Measurements from ENCODE around the gene IGSF9.

Gene IGSF9

DNA sequence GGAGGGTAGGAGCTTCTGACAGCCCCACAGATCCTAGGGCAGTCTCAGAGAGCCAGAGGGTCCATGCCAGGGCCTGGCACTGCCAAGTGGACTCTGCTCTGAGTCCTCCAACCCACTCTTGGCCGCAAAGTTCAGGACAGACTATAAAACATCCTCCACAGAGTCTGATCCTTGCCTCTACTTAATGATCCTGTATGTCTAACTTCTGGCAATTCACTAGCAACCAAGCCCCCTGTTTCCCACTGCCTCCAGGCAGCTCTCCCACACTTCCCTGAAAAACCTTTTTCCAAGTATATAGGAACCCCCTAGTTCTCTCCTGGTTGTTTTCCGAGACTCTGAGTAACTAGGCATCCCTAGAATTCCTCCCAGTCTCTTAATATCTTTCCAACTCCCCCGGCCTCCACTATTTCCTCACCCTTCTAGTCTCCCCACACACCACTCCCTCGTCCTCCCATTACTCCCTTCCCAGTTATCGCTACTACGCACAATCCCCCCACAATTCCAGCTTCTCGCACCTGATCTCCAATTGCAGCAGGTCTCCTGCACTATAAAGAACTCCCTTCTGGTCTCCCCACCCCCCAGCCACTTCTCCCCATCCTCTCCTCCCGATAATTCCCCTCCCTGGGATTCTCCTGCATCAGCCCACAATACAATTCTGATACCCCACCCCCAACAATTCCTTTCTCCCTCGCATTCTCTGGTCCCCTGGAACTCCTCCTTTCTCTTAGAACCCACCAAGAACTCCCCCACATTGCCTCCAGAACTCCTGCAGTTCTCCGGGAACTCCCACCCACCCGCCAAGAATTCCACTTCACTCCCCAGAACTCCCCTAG, 574 bp downstream of the IGSF9 start:
- H3K27ac Mint-ChIP-seq: no peak overlapping the region
- no peak for ATAC-seq (replicated peaks)
- H3K9me3 Mint-ChIP-seq: no peaks in the 10 kb centered on the region

DNA sequence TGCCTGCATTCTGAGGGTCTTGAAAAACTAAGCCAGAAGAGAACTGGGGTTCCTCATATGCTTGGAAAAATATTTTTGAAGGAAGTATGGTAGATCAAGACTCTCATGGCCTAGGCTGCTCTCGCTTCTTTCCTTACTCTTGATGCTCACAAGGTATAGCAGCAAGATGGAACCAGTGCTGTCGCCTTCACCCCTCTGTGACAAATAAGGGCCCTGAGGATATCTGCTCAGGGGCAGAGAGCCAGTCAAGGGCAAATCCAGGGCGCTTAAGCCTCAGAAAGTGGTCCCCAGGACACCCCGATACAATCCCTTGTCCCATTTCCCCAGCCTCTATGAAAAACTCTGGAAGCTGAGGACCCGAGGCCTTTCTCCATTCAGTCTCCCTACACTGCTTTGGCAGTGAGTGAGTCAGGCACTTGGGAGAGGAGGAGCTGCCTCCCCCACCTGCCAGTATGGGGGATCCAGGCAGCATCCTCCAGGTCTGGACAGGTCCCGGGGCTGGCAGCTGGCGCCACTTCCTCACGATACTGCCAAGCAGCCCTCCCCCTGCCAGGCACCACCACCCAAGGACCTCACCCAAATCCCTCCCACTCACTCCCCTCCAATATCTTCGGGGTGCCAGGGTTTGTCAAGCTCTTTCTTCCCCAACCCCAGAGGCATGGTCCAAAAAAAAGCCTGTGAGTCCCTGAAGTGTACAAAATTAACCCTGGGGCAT, 1.3 kb downstream of the IGSF9 start:
- H3K27me3 Mint-ChIP-seq: peaks cover 23 to 36% of the 10 kb centered on the region in 2 donors
- ATAC-seq (replicated peaks) (no peak), DNase-seq (no peak)
- H3K4me3 Mint-ChIP-seq: no peak overlapping the region
- H3K9me3 Mint-ChIP-seq: no peaks in the 10 kb centered on the region
- H3K27ac Mint-ChIP-seq: no peak overlapping the region
- H3K4me1 Mint-ChIP-seq: peaks cover 22 to 50% of the 10 kb centered on the region in 2 donors
- H3K36me3 Mint-ChIP-seq: no peaks in the 10 kb centered on the region

More for the DNA sequence above, 574 bp downstream of the IGSF9 start:
- Mint-ChIP-seq H3K27me3 (peaks cover 23 to 40% of the 10 kb centered on the region in 2 donors), H3K4me3 (peak overlapping the region; percentile 74 to 81), H3K36me3 (no peaks in the 10 kb centered on the region), H3K4me1 (peaks cover 20 to 43% of the 10 kb centered on the region in 2 donors)
- DNase-seq: no peak

DNA sequence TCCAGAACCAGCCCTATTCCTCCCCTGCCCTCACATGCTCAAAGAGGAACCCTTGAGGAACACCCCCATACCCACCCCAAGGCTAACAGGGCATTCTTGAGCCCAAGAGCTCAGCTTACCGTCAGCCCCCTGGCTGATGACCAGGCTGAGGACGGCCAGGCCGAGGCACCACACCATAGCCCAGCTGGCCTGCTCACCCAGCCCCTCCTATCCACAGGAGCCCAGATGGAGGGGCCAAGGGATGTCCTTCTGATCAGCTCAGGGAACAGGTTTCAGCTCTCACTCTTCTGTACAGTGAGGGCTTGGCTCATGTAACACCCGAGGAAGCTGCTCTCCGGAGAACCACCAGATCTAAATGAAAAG, 2.2 kb downstream of the IGSF9 start:
- Mint-ChIP-seq H3K4me3 (no peak overlapping the region), H3K27me3 (peaks cover 23 to 33% of the 10 kb centered on the region in 2 donors), H3K9me3 (no peaks in the 10 kb centered on the region), H3K4me1 (peaks cover 29 to 58% of the 10 kb centered on the region in 2 donors), H3K36me3 (no peaks in the 10 kb centered on the region), H3K27ac (no peak overlapping the region)
- ATAC-seq (replicated peaks) (no peak), DNase-seq (no peak)

DNA sequence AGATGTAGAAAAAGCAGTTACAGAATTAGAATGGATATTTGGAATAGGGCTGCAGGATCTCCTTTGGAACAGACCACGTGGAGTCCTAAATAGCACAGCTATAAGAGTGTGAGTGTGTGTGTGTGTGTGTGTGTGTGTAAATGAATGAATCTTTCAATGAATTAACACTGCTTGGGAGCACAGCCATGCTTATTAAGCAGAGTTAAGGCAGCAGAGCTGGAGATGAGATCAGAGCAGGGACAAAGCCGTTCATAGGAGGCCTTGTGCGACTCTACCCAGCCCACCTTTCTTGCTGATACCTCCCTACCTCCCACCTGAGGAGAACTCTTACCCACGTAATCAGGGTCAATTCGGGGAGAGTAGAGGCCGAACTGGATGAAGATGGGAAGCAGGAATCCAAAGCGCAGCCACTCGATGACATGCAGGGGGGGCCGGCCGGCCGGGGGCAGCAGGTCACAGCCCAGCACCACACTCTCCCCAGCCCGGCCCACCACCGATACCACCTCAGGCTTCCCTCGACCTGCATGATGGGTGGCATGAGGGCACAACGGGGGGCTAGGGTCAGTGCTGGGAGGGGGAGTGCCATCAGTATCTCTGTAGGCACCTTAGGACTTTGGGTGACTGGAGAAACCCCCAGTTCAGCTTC, 2.7 kb downstream of the IGSF9 start:
- DNase-seq: no peak
- peaks cover 23 to 29% of the 10 kb centered on the region in 2 donors for H3K27me3 Mint-ChIP-seq
- peaks cover 33 to 63% of the 10 kb centered on the region in 2 donors for H3K4me1 Mint-ChIP-seq
- H3K9me3 Mint-ChIP-seq: no peaks in the 10 kb centered on the region
- no peak overlapping the region for H3K27ac Mint-ChIP-seq
- H3K36me3 Mint-ChIP-seq: no peaks in the 10 kb centered on the region
- H3K4me3 Mint-ChIP-seq: no peak overlapping the region
- no peak for ATAC-seq (replicated peaks)

DNA sequence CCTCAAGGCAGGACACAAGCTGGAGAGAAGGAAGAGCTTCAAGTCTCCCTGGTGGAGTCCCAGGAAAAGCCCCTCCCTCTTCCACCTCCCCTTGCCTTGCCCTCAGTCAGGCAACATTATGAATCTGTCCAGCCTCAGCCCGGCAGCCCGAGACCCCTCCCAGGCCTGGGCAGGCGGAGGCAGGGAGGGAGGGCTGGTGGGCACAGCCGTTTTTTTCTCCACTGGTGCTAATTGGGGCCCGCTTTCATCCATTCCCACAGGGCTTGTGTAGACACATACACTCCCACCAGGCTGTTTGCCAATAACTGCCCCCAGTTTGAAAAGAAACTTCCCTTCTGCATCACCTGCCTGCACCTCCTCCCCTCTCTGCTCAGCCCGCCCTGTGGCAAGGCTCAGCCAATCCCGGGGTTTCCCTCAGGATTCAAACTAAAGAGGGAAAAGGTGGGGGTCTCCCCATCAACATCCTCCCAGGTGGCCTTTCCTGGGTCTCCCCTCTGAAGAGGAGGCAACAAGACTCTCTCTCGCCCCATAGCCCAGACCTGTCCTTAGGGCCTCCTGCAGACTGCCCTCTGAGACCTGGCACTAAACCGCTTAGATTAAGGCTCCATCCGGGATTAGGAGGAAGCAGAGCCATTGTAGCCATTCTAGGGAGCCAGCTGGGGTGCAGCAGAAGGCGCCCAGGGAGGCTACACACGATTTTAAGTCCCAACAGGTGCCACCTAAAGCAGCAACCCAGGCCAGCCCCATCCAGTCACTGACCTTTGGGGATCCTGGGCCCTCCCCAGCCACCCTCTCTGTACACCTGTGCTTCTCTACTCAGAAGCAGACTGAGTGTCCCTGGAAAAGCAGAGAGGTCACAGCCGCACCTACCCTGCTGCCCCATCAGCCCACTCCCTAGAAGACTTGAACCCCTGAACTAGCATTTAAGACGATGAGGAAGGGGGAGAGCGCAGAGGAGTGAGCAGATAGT, 3.5 kb downstream of the IGSF9 start:
- Mint-ChIP-seq H3K27me3 (peaks cover 23 to 29% of the 10 kb centered on the region in 2 donors), H3K9me3 (no peaks in the 10 kb centered on the region), H3K4me3 (no peak overlapping the region), H3K4me1 (peaks cover 42 to 72% of the 10 kb centered on the region in 2 donors), H3K27ac (no peak overlapping the region), H3K36me3 (no peaks in the 10 kb centered on the region)
- DNase-seq (no peak), ATAC-seq (replicated peaks) (no peak)

DNA sequence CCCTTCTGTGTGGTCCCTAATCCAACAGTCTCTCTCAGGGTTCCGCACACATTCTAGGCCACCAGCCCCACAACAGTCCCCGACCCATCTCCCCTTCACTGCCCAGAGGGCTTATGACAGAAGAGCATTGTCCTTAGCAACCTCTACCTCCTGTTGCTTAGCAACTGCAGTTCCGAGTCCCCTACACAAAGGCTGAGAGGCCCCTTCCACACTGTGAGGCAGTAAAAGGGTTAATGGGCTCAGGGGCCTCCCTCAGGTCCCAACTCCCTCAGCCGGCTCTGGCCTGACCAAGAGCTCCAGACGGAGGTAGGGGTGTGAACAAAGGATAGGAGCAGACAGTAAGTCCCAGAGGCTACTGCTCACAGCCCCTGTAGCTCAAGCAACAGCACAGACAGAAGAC, 4.3 kb downstream of the IGSF9 start:
- Mint-ChIP-seq H3K9me3 (no peaks in the 10 kb centered on the region), H3K4me3 (no peak overlapping the region), H3K36me3 (no peaks in the 10 kb centered on the region), H3K27ac (no peak overlapping the region), H3K4me1 (peaks cover 48 to 79% of the 10 kb centered on the region in 2 donors), H3K27me3 (peaks cover 23 to 28% of the 10 kb centered on the region in 2 donors)
- DNase-seq: no peak
- ATAC-seq (replicated peaks): no peak

DNA sequence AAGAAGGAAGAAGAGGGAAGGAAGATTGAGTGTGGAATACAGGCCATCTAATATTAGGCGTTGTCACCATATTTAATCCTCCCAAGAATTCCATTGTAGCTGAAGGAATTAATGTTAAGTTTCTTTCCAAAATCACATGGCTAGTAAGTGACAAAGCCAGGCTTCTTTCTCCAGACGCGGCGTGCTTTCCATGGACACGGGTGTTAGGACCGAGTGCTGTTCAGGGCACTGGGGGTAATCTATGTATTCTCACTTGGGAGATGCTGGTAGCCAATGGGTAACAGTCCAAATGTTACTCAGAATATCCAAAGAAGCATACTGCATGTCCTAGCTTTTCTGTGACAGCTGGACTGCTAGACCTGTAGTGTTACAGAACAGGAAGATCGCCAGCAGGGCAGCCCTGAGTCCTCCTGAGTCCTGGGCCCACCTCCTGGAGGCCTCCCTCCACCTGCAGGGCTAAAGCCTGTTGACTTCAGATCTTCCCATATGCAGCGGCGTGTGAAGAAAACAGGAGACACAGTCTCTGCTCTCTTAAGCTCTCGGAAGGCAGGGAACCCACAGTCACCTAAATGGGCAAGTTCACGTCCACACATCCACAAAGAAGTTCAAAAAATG, 5.3 kb downstream of the IGSF9 start:
- H3K27ac Mint-ChIP-seq: no peak overlapping the region
- no peak for DNase-seq
- peaks cover 17 to 18% of the 10 kb centered on the region in 2 donors for H3K27me3 Mint-ChIP-seq
- H3K9me3 Mint-ChIP-seq: no peaks in the 10 kb centered on the region
- ATAC-seq (replicated peaks): no peak
- H3K4me3 Mint-ChIP-seq: no peak overlapping the region
- H3K36me3 Mint-ChIP-seq: no peaks in the 10 kb centered on the region
- H3K4me1 Mint-ChIP-seq: peaks cover 50 to 79% of the 10 kb centered on the region in 2 donors

DNA sequence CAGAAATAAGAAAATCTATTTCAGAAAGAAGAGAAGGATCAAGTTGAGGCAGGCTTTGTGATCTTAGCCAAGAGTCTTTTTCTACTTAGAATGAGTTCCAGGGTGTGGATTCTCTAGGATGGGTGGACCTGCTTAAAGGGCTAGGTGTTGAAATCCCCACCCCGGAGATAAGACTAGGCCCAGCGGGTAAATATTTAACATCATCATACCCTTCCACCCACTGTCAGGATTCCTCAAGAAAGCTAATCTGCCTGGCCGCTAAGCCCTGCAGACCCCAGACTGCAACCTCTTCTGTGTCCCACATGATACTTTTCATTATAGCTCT, 5.8 kb downstream of the IGSF9 start:
- no peaks in the 10 kb centered on the region for H3K9me3 Mint-ChIP-seq
- H3K27ac Mint-ChIP-seq: no peak overlapping the region
- H3K36me3 Mint-ChIP-seq: no peaks in the 10 kb centered on the region
- peaks cover 13% of the 10 kb centered on the region in 2 donors for H3K27me3 Mint-ChIP-seq
- H3K4me3 Mint-ChIP-seq: no peak overlapping the region
- H3K4me1 Mint-ChIP-seq: peaks cover 45 to 77% of the 10 kb centered on the region in 2 donors
- ATAC-seq (replicated peaks) (no peak), DNase-seq (no peak)

DNA sequence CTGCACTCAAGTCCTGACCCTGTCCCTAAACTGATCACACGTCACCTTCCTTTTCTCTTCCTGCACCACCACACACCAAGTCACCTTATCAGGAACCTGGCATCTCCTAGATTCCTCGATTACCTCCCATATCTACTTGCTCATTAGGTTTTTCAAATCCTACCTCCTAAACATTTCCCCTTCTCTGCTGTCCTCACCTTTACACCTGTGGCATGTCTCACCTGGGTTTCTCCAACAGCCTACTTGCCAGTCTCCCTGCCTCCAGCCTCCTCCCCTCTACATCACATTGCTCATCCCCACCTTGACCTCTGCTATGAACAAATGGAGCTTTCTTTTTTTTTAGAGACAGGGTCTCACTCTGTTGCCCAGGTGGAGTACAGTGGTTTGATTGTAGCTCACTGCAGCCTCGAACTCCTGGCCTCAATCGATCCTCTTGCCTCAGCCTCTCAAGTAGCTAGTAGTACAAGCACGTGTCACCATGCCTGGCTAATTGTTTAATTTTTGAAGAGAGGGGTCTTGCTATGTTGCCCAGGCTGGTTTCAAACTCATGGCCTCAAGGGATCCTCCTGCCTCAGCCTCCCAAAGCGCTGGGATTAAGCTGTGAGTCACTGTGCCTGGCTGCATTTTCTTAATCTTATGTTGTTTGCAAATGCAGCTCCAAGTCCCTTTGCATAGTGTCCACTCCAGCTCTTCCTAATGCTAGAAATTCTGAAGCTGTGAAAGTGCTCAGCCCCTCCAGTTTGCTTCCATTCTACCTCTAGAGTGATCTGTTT, 6.3 kb downstream of the IGSF9 start:
- H3K4me3 Mint-ChIP-seq: no peak overlapping the region
- no peaks in the 10 kb centered on the region for H3K9me3 Mint-ChIP-seq
- ATAC-seq (replicated peaks): no peak
- no peak for DNase-seq
- peaks cover 7 to 8% of the 10 kb centered on the region in 2 donors for H3K27me3 Mint-ChIP-seq
- H3K36me3 Mint-ChIP-seq: no peaks in the 10 kb centered on the region
- H3K27ac Mint-ChIP-seq: peak overlapping the region; percentile 6
- peaks cover 47 to 75% of the 10 kb centered on the region in 2 donors for H3K4me1 Mint-ChIP-seq

DNA sequence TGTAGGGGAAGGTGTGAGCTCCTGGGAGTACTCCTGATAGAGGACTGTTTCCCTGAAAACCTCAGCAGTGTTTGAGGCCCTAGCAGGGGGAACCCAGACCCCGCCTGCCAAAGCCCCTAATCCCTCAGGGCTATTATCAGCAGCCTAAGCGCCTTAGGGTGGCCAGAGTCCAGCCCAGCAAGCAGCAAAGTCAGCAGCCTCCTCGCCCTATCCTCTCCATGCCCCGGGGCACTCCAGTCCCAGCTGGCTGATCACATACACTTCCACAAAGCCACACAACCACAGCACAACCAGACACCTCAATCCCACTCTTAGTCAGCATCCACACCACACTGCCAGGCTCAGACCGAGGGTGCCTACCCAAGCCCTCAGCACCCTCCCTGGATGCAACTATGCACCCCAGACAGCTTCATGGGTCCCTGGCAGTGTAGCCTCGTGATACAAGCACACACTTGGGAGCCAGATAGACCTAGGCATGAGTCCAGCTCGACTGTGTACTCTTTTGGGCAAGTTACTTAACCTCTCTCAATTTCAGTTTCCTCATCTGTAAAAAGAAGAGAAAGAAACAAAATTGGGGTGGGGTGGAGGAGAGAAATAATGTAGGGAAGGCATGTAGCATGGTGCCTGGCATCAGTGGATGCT, 7.1 kb downstream of the IGSF9 start:
- Mint-ChIP-seq H3K27ac (no peak overlapping the region), H3K27me3 (peaks cover 2 to 6% of the 10 kb centered on the region in 2 donors), H3K9me3 (no peaks in the 10 kb centered on the region), H3K4me3 (no peak overlapping the region), H3K4me1 (peaks cover 55 to 81% of the 10 kb centered on the region in 2 donors), H3K36me3 (no peaks in the 10 kb centered on the region)
- DNase-seq (no peak), ATAC-seq (replicated peaks) (peak; percentile 65 to 69)

DNA sequence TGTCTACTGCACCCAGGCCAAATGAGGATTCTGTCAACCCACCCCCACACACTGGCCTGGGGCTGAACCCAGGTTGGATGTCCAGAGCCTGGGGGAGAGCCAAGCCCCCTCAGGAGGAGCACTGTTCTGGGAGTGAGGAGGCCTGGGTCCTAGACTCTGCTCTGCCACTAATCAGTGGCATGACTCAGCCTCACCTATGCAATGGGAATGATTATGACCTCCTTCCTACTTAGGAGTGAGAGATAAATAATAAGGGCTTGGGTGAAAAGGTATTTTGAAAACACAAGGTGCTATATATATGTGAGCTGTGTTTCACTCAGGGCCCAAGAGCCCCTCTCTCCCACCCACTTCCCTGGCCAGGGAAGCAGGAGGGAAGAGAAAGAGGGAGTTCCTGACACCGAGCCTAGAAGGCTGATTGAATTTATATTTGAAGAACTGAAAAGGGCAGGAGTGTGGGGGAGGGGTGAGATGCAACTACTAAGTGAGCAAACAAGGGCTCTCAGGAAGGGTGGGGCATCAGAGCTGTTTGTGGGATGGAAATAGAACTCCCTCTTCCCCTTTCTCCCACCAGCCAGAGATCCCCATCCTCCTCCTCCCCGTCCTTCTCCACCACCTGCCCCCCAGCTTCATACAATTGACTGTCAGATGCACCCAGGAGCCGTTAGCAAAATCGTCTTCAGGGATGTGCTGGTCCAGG, 8.2 kb downstream of the IGSF9 start:
- peak overlapping the region in 1 of 2 donors; percentile 30 for H3K4me3 Mint-ChIP-seq
- peaks cover 59 to 84% of the 10 kb centered on the region in 2 donors for H3K4me1 Mint-ChIP-seq
- no peak overlapping the region for H3K27ac Mint-ChIP-seq
- H3K36me3 Mint-ChIP-seq: no peaks in the 10 kb centered on the region
- no peak for DNase-seq
- no peaks in the 10 kb centered on the region for H3K9me3 Mint-ChIP-seq
- peak; percentile 20 to 31 for ATAC-seq (replicated peaks)
- peaks cover 0 to under 1% of the 10 kb centered on the region in 2 donors for H3K27me3 Mint-ChIP-seq

DNA sequence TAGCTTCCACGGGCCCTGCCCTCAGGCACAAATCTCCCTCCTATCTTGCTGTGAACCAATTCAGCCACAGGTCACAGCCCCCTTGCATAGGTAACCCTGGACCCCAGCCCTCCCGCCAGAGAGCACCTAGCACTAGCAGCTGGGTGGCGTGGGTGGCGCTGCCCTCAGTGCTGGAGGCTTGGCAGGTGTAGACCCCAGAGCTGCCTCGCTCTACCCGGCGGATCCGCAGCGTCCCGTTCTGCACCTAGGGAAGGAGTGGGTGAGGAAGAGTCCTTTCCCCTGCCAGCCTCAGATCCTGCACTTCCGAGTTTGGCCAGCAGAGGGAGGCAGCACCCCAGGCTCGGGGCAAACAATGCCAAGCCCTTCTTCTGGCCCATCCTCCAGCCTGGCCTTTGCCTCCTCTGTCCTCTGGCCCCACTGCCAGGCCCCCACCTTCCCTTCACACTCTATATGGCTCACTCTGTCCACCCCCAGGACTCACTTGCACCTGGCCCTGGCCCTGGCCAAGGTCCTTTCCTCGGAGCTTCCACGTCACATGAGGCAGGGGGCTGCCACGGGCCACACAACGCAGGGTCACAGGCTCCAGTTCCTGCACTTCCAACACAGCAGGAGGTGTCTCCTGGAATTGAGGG, 9.0 kb downstream of the IGSF9 start:
- Mint-ChIP-seq H3K4me3 (peak overlapping the region; percentile 15 to 19), H3K27me3 (no peaks in the 10 kb centered on the region), H3K27ac (peak overlapping the region; percentile 26), H3K36me3 (no peaks in the 10 kb centered on the region), H3K9me3 (no peaks in the 10 kb centered on the region), H3K4me1 (peaks cover 60 to 85% of the 10 kb centered on the region in 2 donors)
- DNase-seq: peak; percentile 62
- ATAC-seq (replicated peaks): peak; percentile 59

Measured in stimulated activated naive B cell treated with anti-CD40 and anti-IgM and Interleukin-4, amounts not matched to agents 10 μg/mL and 1 μg/mL and 100 μg/mL, for 72 hours (primary cell).